ENCODE measurements around the gene USP6NL.
"Not testable (repeated sequence)": the region's sequence is repeated elsewhere in the genome, so short reads cannot be mapped to it uniquely, and the experiment has no call there.

Gene USP6NL

GRCh38 chr10:11511321-11511720 lies 100.1 kb downstream of the USP6NL start:
- no peak for DNase-seq

DNA sequence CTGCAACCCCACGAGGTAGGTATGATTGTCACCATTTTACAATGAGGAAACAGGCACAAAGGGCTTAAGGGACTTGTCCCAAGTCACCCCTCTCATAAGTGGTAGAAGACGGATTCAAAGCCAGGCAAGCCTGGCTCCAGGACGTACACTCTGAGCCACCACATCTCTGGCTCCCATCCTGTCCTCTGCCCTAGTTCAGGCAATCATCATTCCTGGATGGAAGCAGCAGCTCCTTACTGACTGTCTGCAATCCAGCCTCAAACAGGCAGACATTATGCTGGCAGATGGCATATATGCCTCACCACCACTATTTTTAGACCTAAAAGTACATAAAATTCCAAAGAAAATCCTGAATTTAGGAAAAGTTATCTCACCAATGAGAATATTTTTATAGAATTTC lies 100.7 kb downstream of the USP6NL start:
- DNase-seq = no peak

GRCh38 chr10:11510281-11510680 lies 101.2 kb downstream of the USP6NL start:
- DNase-seq = no peak

GRCh38 chr10:11509036-11509435 lies 102.4 kb downstream of the USP6NL start:
- DNase-seq = no peak

DNA sequence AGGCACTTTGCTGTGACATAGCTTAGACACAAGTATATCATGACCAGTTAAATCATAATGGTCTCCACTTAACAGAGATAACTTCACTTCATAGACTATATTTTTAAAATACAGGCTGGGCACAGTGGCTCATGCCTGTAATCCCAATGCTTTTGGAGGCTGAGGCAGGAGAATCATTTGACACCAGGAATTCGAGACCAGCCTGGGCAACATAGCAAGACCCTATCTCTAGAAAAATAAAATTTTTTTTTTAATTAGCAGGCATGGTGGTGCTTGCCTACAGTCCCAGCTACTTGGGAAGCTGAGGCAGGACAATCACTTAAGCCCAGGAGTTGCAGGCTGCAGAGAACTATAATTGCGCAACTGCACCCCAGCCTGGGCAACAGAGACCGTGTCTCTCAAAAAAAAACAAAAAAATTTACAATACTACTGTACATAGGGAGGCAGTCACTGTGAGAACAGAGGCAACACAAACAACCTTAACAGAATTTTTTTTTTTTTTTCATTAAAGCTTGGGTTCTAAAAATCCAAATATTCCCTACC lies 105.1 kb downstream of the USP6NL start:
- no peak for DNase-seq

- DNase-seq = no peak
These were observed 105.8 kb downstream of the USP6NL start for GRCh38 chr10:11505639-11506038.

DNA sequence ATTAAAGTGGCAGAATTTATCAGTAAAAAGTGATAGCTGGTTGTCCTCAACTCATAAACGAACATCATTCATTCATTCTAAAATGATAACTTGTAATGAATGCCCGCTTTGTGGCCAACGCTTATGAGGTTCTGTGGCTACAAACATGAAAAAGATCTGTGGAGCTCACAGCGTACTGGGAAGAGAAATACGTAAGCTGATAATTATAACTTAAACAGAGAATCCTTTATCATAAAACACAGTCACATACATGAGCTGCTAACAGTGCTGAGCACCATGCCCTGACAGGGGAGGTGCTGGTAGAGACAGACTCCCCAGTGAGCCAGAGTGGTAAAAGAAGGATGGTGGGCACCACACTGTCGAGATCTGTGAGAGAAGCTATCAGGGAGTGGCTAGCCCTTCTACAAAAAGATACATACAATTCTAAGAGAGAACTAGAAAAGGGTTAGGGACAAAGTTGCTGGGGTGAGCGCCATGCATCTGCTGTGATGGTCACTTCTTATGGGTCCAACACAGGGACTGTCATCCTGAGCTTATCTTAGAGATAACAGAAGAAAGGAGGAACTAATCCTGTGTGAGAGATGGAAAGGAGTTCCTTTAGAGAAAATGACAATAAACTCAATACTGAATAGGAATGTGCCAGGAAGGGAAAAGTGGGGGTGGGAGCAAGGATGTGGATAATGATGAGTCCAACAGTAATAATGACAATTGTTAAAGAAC lies 106.7 kb downstream of the USP6NL start:
- DNase-seq = no peak

GRCh38 chr10:11501600-11501999 lies 109.8 kb downstream of the USP6NL start:
- DNase-seq = no peak

GRCh38 chr10:11499425-11500071 lies 111.9 kb downstream of the USP6NL start:
- DNase-seq = no peak

- DNase-seq = no peak
These were observed 113.1 kb downstream of the USP6NL start for GRCh38 chr10:11498399-11498798.

DNA sequence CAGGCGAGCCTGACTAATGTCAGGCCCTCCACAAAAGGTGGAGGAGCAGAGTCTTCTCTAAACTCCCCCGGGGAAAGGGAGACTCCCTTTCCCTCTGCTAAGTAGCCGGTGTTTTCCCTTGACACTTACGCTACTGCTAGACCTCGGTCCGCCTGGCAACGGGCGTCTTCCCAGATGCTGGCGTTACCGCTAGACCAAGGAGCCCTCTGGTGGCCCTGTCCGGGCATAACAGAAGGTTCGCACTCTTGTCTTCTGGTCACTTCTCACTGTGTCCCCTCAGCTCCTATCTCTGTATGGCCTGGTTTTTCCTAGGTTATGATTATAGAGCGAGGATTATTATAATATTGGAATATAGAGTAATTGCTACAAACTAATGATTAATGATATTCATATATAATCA lies 116.5 kb downstream of the USP6NL start:
- DNase-seq = not testable (repeated sequence)

GRCh38 chr10:11493646-11494045 lies 117.8 kb downstream of the USP6NL start:
- DNase-seq = no peak

DNA sequence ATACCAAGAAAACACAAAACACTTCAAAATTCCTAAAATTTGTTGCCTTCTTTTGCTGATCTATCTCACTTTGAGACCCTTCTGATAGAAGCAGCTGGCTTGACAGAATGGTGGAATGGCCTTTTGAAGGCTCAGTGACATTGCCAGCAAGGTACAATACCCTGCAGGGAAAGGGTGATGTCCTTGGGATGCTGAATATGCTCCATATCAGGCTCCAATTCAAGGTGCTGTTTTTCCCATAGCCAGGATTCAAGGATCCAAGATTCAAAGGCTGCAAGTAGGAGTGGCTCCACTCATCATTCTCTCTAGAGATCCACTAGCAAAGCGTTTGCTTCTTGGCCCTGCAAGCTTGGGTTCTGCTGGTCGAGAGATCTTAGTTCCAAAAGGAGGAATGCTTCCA lies 120.4 kb downstream of the USP6NL start:
- no peak for DNase-seq

DNA sequence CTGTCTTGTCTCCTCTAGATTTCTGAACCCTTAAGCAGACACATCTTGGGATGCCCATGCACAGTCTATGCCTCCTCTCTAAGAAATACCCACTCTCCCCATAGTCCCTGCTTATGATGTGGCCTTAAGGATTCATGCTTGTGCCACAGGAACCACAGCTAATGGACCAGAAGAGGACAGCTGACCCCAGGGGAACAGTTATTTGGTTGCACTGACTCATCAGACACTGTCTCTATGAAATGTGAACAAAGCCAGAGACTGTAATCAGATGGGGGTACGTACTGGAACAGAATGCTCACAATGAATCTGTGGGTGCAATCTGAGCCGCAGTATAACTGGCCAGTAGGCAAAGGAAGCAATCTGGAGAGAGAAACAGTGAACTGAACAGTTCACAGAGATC lies 121.9 kb downstream of the USP6NL start:
- DNase-seq = no peak

DNA sequence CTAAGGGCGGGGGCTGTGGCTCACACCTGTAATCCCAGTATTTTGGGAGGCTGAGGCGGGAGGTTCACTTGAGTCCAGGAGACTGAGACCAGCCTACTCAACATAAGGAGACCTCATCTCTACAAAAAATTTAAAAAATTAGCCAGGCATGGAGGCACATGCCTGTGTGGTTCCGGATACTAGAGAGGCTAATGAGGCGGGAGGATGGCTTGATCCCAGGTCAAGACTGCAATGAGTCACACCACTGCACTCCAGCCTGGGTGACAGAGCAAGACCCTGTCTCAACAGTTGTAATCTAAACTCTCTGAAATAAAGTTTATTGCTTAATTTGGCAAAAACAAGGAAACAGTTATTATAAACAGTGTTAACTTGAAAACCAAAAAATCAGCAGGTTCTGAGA lies 123.3 kb downstream of the USP6NL start:
- DNase-seq = no peak

DNA sequence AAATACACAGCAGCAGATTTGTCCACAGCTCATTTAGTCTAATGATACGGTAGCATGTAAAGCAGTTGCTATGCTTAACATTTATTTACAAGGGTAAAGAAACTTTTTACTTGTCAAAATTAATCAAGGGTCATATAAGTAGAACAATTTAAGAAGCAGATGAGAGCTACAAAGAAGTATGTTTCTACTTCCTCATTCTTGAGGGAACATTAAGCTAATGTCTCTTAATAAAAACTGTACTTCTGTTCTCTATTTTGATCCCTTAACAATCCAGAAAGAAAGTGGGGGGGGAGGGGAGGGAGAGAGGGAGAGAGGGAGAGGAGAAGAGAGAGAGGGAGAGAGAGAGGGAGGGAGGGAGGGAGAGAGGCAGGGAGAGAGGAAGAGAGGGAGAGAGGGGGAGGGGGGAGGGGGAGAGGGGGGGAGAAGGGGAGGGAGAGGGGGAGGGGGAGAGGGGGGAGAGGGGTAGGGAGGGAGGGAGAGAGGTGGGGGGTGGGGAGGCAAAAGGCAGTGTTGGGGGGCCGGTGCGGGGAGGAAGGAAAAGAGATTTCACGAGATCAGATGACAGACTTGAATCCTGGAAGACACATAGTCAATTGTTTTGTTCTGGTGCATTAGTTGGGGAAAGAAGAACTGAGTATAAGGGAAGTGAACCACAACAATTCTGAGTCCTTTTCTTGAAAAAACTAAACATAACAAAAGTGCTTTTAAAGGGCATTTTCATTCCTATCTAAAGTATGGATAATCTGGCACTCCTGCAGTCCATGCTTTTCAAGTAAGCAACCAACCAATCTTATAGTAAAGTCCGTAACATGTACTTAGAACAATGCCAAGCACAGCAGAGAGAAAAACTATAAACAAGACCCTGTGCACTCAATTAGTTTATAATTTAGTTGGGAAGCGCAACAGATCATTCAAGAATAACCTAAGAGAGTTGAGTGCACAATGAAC lies 128.0 kb downstream of the USP6NL start:
- no peak for DNase-seq

- DNase-seq = no peak
These were observed 129.1 kb downstream of the USP6NL start for GRCh38 chr10:11482306-11482705.

DNA sequence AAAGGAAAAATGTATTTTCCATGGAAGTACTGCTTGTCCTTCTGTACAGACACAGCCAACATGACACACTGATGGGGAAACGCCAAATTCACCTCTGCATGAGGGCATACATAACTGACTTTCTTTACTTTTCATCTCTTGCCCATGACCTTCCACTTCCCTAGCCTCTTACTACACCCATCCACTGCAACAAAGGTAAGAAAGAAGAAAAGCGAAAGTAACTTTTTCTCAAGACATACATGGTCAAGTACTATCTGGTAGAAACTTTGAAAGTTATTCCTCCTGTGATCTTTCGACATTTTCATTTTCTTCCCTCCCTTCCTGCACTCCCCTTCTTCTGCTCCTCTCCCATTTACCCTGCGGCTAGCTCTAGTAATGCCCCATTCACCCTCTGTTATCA lies 130.8 kb downstream of the USP6NL start:
- DNase-seq = no peak

GRCh38 chr10:11479300-11479699 lies 132.2 kb downstream of the USP6NL start:
- no peak for DNase-seq

- DNase-seq = no peak
These were observed 132.6 kb downstream of the USP6NL start for GRCh38 chr10:11478807-11479206.

GRCh38 chr10:11475831-11476434 lies 135.5 kb downstream of the USP6NL start:
- DNase-seq = no peak

DNA sequence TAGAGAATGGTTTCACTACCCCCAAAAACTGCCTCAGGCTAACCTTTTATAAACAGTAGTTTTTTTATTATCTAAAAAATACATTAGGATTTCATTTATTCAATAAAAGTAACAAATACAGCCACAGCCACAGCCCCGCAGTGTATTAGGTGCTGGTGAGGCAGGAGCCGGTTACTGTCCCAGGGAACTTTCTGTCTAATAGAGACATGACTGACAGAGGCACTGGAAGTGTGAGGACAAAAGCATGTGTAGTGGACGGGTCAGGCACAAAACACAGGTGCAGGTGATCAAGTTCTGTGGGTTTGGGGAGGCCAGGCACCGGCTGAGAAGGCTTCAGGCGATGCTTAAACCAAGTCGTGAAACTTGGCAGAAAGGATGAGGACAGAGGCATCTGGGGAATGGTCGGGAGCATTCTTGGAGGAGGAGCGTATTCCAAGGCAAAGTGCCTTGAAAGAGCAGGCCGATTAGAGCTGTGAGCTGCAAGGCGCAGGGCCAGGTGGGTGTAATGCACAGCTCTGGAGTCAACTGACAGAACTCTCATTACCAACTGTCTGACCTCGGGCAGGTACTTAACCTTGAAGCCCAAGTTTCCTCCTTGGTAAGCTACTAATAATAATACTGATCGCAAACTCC lies 138.2 kb downstream of the USP6NL start:
- DNase-seq = no peak

All from amniotic stem cell (primary cell).